Measurements from ENCODE around the gene GOLPH3L.

GRCh38 chr1:150629115-150629928, 67.6 kb downstream of the GOLPH3L start, which contains the start of gene ENSA:
- TF ChIP-seq CTCF (IDR thresholded peaks at IDR 0.05) = peak in 1 of 6 experiments; percentile 22
- peak; percentile 83 to 90 for TF ChIP-seq POLR2A (IDR thresholded peaks at IDR 0.05)
